HepG2 (cell line): ENCODE results near the gene SYNGAP1. TPM values are rescaled to one million over a fixed set of nuclear protein-coding genes. Genes with fewer than 3 reads are reported as not detected.

Source experiments
- ARHGAP35 ChIP-seq: sonication (generic); formaldehyde crosslinking; IDR thresholded peaks from 2 replicates; pipeline ENCODE4 v1.9.0; 2022; ENCODE audit warnings: mild to moderate bottlenecking, inconsistent platforms, moderate library complexity, missing genetic modification reagents, borderline replicate concordance
- DMAP1 ChIP-seq: IDR thresholded peaks from 2 replicates; pipeline ENCODE4 v1.6.1; 2016
- GABPB1 ChIP-seq: IDR thresholded peaks from 2 replicates; pipeline ENCODE4 v1.6.1; 2016; ENCODE audit warnings: mild to moderate bottlenecking, missing genetic modification reagents, moderate library complexity, missing compliant biosample characterization
- GTF3A ChIP-seq: sonication (generic); formaldehyde crosslinking; conservative IDR thresholded peaks from 2 replicates; pipeline ENCODE4 v1.4.0; 2020; ENCODE audit warnings: mild to moderate bottlenecking, missing genetic modification reagents
- HBP1 ChIP-seq: IDR thresholded peaks from 2 replicates; pipeline ENCODE4 v1.6.1; 2016; ENCODE audit warnings: low read depth, control low read depth
- HMG20A ChIP-seq: IDR thresholded peaks from 2 replicates; pipeline ENCODE4 v1.6.1; 2016; ENCODE audit warnings: borderline replicate concordance
- KDM1A ChIP-seq: IDR thresholded peaks from 2 replicates; pipeline ENCODE4 v1.6.1; 2016; ENCODE audit warnings: missing compliant biosample characterization
- KDM6A ChIP-seq: IDR thresholded peaks from 2 replicates; pipeline ENCODE4 v1.6.1; 2016; ENCODE audit warnings: low read depth
- NR2F2 ChIP-seq: IDR thresholded peaks from 2 replicates; pipeline ENCODE4 v1.6.1; 2012; ENCODE audit warnings: low read depth, inconsistent platforms, borderline replicate concordance
- SIN3A ChIP-seq: IDR thresholded peaks from 2 replicates; pipeline ENCODE4 v1.6.1; 2011; ENCODE audit warnings: low read depth, mild to moderate bottlenecking, control low read depth, low read length, borderline replicate concordance
- SOX5 ChIP-seq: IDR thresholded peaks from 2 replicates; pipeline ENCODE4 v1.6.1; 2016; ENCODE audit warnings: borderline replicate concordance
- SP2 ChIP-seq: sonication (generic); formaldehyde crosslinking; IDR thresholded peaks from 2 replicates; pipeline ENCODE4 v1.5.1; 2020; ENCODE audit warnings: mild to moderate bottlenecking, missing genetic modification reagents
- THYN1 ChIP-seq: sonication (generic); formaldehyde crosslinking; IDR thresholded peaks from 2 replicates; pipeline ENCODE4 v1.8.1; 2023; ENCODE audit warnings: low read depth, mild to moderate bottlenecking, moderate library complexity, missing genetic modification reagents, borderline replicate concordance
- TRIM22 ChIP-seq: fragments of 450-650 bp; IDR thresholded peaks from 2 replicates; pipeline ENCODE4 v1.6.1; 2017
- UBTF ChIP-seq: sonication (generic); formaldehyde crosslinking; IDR thresholded peaks from 2 replicates; pipeline ENCODE4 v1.4.0; 2020; ENCODE audit warnings: mild to moderate bottlenecking, missing genetic modification reagents
- ZBTB7B ChIP-seq: sonication (generic); formaldehyde crosslinking; IDR thresholded peaks from 2 replicates; pipeline ENCODE4 v1.4.0; 2020; ENCODE audit warnings: missing genetic modification reagents
- ZFP62 ChIP-seq: sonication (generic); formaldehyde crosslinking; IDR thresholded peaks from 2 replicates; pipeline ENCODE4 v1.4.0; 2020; ENCODE audit warnings: missing genetic modification reagents
- ZFP82 ChIP-seq: sonication (generic); formaldehyde crosslinking; IDR thresholded peaks from 2 replicates; pipeline ENCODE4 v1.5.1; 2020; ENCODE audit warnings: mild to moderate bottlenecking, missing genetic modification reagents, borderline replicate concordance
- ZNF143 ChIP-seq: sonication (generic); formaldehyde crosslinking; IDR thresholded peaks from 2 replicates; pipeline ENCODE4 v1.4.0; 2020; ENCODE audit warnings: missing genetic modification reagents
- ZSCAN12 ChIP-seq: sonication (generic); formaldehyde crosslinking; IDR thresholded peaks from 2 replicates; pipeline ENCODE4 v1.9.0; 2021; ENCODE audit warnings: mild to moderate bottlenecking, missing genetic modification reagents
- ZSCAN25 ChIP-seq: sonication (generic); formaldehyde crosslinking; IDR thresholded peaks from 2 replicates; pipeline ENCODE4 v1.8.0; 2022; ENCODE audit warnings: mild to moderate bottlenecking, missing genetic modification reagents
- polyA plus RNA-seq, 8 experiments: library from polyadenylated mRNA; depleted of rRNA in 3 of 8; stranded (reverse) in 7 of 8; unstranded in 1 of 8; fragments of >200 nt; fragmentation: Illumina TruSeq in 4 of 8; extraction: Trizol in 4 of 8; gene quantifications; 2 replicates each; pipeline versions ENCODE4 v1.2.1 to v1.2.3, GENCODE V29; 2011 to 2016; ENCODE audit warnings: low read depth in 4 of 8, missing spikeins in 1 of 8, mixed read lengths in 1 of 8; ENCODE audit not compliant: insufficient read depth in 1 of 8
- total RNA-seq, 5 experiments: library from RNA; depleted of rRNA; stranded (reverse); fragments of >200 nt; fragmentation: Illumina TruSeq; extraction: Trizol; gene quantifications; 2 replicates each; pipeline ENCODE4 v1.2.3, GENCODE V29; 2016; ENCODE audit warnings: low read depth in 1 of 5
- TF ChIP-seq, protein P1 (sequence below), 2 experiments: IDR thresholded peaks; 2 replicates each; pipeline ENCODE4 v1.6.1; 2011 to 2012; ENCODE audit warnings: low read length in 2 of 2, borderline replicate concordance in 1 of 2, low read depth in 1 of 2, mild to moderate bottlenecking in 1 of 2, moderate library complexity in 1 of 2

SYNGAP1 gene
- total and polyA plus RNA-seq, 2 of the 13 experiments (the other 11 are each of a cell fraction or from before 2014, with no cell fraction given), result 0.75 to 1.1 TPM

- TF ChIP-seq HBP1 (CRISPR knock-in tag), result peak; percentile 79
- TF ChIP-seq SOX5 (CRISPR knock-in tag), result peak; percentile 70
- peak; percentile 36; the same call in 1 of the 2 replicates for TF ChIP-seq TRIM22
- peak; percentile 94; the same call in 1 of the 2 replicates for TF ChIP-seq DMAP1
- TF ChIP-seq ZNF143, result peak; percentile 51
- TF ChIP-seq SIN3A, result peak; percentile 99
- no peak; the same call in 1 of the 2 replicates for TF ChIP-seq ARHGAP35 (CRISPR knock-in tag)
- TF ChIP-seq GABPB1 (CRISPR knock-in tag), result peak; percentile 98
- TF ChIP-seq ZSCAN25 (CRISPR knock-in tag), result peak; percentile 84; the same call in 1 of the 2 replicates
- 0 out of 2 replicates have a peak, but pooled peaks have one; percentile 45 for TF ChIP-seq ZBTB7B
- TF ChIP-seq ZFP82, result peak; percentile 86; the same call in 1 of the 2 replicates
- 0 out of 2 replicates have a peak, but pooled peaks have one; percentile 27 for TF ChIP-seq KDM6A
- TF ChIP-seq UBTF (CRISPR knock-in tag), result peak; percentile 72
- TF ChIP-seq KDM1A (CRISPR knock-in tag), result no peak
- TF ChIP-seq THYN1 (CRISPR knock-in tag), result no peak
- peak; percentile 93 for TF ChIP-seq SP2 (CRISPR knock-in tag)
- TF ChIP-seq, protein P1, sequence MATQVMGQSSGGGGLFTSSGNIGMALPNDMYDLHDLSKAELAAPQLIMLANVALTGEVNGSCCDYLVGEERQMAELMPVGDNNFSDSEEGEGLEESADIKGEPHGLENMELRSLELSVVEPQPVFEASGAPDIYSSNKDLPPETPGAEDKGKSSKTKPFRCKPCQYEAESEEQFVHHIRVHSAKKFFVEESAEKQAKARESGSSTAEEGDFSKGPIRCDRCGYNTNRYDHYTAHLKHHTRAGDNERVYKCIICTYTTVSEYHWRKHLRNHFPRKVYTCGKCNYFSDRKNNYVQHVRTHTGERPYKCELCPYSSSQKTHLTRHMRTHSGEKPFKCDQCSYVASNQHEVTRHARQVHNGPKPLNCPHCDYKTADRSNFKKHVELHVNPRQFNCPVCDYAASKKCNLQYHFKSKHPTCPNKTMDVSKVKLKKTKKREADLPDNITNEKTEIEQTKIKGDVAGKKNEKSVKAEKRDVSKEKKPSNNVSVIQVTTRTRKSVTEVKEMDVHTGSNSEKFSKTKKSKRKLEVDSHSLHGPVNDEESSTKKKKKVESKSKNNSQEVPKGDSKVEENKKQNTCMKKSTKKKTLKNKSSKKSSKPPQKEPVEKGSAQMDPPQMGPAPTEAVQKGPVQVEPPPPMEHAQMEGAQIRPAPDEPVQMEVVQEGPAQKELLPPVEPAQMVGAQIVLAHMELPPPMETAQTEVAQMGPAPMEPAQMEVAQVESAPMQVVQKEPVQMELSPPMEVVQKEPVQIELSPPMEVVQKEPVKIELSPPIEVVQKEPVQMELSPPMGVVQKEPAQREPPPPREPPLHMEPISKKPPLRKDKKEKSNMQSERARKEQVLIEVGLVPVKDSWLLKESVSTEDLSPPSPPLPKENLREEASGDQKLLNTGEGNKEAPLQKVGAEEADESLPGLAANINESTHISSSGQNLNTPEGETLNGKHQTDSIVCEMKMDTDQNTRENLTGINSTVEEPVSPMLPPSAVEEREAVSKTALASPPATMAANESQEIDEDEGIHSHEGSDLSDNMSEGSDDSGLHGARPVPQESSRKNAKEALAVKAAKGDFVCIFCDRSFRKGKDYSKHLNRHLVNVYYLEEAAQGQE (IDR thresholded peaks at IDR 0.05; ENCODE audit: borderline replicate concordance in 1 of 2, low read depth in 1 of 2, low read length in 2 of 2), result peak in 1 of 2 experiments; percentile 16; a peak in 1 of 4 replicates
- TF ChIP-seq HMG20A (CRISPR knock-in tag), result 0 out of 2 replicates have a peak, but pooled peaks have one; percentile 50
- no peak for TF ChIP-seq ZFP62 (CRISPR knock-in tag)
- no peak for TF ChIP-seq NR2F2
- TF ChIP-seq GTF3A (CRISPR knock-in tag), result no peak
- no peak for TF ChIP-seq ZSCAN12
These were observed 28.5 kb upstream of the SYNGAP1 start, which contains the start of gene KIFC1 (continued) for GRCh38 chr6:33391278-33391921.
